ENCODE results near the gene AIRE.
"Not testable (repeated sequence)": the region's sequence is repeated elsewhere in the genome, so short reads cannot be mapped to it uniquely, and the experiment has no call there.

AIRE gene

DNA sequence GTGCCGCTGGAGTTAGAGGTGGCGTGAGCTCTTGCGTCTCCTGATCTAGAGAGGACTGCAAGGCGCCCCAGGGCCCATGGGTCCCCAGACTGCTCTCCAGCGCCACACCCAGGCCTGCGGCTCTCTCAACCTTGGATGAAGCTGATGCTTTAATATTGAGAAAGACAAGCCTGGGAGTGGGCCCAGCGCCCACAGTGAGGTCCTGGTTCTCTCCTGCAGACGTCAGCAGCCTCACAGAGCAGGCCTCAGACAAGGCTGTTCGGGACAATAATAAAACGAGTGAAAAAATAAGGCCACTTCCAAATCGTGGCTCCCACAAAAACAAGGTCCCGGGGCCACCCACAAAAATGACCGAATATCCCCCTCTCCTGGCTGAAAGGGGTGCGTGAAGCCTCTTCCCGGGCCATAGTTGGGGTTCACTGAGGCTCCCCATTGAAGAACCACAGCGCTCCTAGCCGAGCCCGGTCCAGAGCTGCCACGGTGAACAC is 18.0 kb upstream of the AIRE start:
- DNase-seq, result no peak

DNA sequence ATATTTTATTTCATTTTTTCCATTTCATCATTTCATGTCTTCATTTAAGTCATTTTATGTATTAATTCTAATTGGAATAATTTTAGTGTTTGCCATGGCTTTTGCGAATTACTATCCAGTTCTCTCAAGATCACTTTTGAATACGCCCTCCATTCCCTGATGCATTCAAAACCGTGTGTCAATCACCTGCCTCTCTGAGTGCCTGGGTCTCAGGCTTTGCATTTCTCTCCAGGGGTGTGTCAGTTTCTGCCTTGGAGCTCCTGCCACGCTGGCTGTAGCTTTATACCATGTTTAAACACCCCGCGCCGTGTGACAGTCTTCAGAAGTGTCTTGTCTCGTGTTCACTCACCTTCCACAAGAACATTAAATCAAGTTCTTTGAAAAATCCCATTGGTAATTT is 16.6 kb upstream of the AIRE start:
- no peak for DNase-seq

DNA sequence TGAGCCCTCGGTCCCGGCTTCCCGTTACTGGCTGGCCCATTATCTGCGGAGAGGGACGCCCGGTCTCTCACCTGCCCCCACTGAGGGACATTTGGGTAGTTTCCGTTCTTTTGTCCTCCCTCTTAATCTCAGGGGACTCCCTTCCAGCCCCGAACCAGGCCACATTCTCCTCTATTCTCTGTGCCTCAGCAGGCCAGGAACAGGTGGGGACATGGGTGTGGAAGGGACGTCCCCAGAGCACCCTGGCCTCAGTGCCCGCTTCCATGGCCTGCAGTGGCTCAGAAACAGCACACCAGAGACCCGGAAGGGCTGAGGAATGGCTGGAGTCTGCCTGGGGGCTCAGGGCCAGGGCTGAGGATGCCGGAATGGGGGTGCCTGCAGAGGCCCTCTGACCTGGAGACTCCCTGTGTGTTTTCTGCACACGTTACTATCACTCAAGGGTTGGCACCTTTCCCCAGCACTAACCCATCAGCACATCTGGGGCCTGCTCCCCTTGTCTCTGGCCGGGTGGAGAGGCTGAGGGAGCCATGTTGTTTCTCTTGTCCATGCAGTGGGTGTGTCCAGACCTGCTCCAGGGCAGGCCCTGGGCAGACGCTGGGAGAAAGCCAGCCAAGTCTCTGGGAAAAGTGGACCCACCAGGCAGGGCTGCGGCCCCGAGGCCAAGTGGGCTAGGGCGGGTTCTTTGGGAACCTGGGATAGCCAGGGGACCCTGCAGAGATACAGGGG is 14.0 kb upstream of the AIRE start:
- no peak for DNase-seq

DNA sequence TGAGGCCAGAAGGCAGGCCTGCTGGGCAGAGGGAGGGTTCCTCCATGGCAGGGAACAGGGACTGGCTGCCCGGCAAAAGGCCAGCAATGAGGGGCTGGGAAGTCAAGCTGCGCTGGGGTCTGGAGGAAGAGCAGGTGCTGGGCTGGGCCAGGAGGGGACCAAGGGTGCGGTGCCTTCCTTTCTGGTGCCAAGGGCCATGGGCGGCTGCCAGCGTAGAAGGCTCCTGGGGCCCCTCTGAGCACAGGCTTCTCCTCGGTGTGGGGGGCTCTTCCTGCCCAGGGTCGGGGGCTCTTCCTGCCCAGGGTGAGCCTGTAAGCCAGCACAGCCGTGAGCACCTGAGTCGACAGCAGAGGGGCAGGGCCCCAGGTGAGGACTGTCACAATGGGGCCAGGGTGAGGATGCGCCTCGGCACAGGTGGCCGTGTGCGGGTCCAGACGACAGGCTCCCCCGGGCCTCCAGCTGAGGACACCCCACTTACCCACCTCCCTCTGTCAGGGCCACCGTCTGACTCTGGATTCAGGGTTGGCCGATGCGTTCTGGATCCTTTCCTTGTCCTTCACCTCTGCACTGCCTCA is 13.3 kb upstream of the AIRE start:
- DNase-seq, result no peak

DNA sequence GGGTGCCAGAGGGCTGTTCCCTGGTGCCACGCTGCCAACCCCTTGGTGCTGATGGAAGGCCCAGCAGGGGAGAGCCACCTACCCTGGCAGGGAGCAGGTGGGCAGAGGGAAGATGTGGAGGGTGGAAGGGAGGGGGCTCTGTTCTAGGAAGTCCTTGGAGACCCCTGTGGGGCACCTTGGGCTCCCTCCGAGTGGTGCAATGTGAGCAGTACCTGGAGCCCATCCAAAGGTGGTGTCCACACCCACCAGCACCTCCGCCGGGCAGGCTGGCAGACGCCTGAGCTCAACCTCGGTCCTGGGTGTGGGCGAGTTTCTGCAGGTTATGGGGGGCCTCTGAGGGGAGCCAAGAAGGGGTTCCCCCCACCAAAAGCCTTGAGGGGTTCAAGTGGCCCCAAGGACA is 12.6 kb upstream of the AIRE start:
- no peak for DNase-seq

DNA sequence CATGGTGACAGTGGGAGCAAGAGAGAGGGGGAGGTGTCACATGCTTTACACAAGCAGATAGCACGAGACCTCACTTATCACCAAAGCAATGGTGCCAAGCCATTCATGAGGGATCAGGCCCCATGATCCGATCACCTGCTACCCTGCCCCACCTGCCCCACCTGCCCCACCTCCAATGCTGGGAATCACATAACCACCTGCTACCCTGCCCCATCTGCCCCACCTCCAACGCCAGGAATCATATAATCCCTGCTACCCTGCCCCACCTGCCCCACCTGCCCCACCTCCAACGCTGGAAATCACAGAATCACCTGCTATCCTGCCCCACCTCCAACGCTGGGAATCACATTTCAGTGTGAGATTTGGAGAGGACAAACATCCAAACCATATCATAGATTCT is 10.6 kb upstream of the AIRE start:
- DNase-seq, result no peak

DNA sequence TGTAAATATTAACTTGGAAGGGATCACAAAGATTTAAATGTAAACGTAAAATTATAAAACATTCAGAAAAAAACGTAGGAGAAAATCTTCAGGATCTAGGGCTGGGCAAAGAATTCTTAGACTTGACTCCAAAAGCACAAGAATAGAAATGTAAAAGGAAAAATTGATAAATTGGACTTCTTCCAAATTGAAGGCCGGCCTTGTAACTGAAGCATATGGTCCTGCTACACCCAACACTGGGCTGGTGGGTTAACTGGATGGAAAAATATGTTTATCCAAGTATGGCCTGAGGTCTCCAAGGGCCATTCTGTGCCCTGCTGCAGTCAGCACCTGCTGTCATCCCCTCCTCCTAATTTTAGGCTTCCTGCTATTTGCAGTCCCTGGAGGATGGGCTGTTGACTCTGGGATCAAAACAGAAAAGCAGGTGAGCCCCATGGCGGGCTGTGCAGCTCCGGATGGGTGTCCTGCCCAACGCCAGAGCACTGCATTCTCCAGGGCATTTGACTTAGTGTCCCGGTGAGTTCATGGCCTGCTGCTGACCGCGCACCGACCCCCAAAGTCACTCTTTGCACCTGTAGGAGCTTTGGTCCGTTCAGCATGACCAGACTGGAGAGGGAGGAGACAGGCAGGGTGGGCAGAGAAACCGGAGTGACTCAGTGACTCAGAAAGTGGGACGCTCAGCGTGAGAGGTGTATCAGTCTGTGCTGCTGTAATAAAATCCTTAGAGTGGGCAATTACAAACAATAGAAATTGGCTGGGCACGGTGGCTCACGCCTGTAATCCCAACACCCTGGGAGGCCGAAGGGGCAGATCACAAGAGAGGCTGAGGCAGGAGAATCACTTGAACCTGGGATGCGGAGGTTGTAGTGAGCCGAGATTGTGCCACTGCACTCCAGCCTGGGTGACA is 6.1 kb upstream of the AIRE start:
- DNase-seq, result peak; percentile 46

DNA sequence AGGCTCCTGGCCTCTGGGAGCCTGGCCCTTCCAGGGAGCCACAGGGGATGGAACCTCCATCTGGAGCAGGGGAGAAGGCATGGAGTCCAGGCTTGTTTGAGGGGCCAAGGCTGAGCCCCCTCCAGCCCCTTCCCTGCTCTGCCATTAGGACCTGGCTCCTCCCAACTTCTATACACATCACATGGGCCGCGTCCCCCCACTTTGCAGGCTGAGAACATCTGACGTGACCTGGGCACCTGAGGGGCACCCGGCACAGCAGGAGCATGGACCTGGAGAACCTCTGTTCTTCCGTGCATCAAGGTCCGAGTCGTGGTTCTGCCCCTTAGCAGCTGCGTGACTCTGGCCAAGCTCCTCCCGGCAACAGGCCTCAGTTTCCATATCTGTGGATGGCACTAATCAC is 3.9 kb upstream of the AIRE start:
- no peak for DNase-seq

DNA sequence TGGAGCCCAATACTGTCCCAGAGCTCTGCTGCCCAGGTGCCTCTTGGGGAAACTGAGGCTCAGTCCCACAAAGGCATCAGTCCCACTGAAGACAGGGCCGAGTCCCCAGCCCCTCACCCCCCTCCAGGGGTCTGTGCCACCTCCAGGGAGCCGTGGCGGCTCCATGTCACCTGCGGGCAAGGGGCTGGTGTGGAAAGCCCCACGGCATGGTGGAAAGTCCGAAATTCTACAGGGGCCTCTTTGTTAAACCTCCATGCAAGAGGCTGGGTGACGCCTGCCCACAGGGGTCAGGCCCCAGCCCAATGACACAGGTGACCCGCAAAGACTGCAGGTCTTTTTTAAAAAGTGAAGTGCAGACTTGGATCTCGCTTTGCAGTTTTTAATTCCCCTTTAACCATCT is 3.3 kb upstream of the AIRE start:
- DNase-seq, result no peak

DNA sequence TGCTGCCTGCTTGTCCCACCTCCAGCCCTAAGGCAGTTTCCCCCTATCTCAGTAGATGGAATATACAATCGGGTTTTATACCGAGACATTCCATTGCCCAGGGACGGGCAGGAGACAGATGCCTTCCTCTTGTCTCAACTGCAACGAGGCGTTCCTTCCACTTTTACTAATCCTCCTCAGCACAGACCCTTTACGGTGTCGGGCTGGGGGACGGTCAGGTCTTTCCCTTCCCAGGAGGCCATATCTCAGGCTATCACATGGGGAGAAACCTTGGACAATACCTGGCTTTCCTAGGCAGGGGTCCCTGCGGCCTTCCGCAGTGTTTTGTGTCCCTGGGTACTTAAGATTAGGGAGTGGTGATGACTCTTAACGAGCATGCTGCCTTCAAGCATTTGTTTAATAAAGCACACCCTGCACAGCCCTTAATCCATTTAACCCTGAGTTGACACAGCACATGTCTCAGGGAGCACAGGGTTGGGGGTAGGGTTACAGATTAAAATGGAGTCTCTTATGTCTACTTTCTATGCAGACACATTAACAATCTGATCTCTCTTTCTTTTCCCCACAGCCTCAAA is 2.4 kb upstream of the AIRE start:
- not testable (repeated sequence) for DNase-seq

DNA sequence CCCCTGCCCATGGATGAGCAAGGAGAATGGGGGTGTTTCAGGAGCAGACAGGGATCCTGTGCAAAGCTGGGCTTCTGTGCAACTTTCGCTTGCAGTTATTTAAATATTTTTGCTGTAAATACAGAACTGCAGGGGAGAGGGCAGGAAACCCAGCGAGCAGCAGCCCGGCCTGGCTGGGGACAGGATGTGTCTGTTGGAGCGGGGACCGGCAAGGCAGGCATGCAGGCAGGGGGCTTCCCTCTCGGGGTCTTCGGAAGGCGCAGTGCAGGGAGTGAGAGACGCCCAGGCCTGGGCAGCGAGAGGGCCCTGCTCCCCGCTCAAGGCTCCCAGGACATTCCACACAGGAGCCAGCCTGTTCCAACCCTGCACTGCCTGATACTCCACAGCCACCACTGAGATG is 1.7 kb upstream of the AIRE start:
- DNase-seq, result no peak

DNA sequence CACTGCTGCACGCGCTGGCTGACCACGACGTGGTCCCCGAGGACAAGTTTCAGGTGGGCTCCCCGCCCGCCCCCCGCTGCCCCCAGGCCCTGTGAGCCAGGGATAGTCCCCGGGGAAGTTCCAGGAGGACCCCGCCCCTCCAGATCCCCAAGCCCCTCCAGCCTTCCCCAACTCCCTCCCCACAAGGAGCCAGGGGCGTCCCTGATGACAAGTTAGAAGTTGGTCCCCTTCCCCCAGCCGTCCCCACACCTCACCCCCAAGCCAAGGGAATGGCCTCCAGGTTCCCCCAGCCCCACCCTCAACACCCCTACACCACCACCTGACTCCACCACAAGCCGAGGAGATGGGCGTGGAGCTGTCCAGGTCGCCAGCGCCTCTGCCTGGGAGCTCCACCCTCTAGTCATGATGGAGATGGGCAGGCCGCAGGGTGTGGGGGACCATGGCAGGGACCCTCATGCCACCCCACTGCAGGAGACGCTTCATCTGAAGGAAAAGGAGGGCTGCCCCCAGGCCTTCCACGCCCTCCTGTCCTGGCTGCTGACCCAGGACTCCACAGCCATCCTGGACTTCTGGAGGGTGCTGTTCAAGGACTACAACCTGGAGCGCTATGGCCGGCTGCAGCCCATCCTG is 525 bp downstream of the AIRE start:
- DNase-seq, result no peak

DNA sequence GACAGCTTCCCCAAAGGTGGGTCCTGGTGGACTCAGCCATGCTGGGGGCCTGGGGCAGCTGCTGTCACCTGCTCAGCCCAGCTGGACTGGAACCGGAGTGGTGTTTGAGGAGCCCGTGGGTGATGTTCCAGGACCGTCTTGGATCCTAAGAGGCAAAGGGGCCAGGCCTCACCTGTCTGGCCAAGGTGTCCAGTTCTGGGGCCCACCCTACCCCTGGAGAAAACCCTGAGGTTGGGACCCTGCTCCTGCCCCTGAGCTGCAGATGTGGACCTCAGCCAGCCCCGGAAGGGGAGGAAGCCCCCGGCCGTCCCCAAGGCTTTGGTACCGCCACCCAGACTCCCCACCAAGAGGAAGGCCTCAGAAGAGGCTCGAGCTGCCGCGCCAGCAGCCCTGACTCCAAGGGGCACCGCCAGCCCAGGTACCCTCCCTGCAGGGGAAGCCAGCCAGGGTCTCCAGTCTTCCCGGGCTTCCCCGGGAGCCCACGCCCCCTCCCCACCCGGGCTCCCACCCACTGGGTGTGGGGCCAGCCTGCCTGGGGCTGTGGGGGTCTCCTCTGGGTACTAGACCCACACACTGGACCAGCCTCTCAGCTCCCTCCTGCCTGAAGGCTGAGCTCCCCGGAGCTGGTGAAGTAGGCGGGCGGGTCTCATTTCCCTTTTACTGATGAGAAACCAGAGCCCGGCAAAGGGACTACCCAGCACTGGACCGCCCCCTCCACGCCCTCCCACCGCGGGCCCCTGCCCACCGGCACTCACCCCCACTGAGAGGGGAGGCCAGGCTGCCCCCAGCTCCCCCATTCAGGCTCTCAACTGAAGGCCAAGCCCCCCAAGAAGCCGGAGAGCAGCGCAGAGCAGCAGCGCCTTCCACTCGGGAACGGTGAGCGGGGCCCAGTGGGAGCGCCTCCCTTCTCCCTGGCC is 1.3 kb downstream of the AIRE start:
- no peak for DNase-seq

DNA sequence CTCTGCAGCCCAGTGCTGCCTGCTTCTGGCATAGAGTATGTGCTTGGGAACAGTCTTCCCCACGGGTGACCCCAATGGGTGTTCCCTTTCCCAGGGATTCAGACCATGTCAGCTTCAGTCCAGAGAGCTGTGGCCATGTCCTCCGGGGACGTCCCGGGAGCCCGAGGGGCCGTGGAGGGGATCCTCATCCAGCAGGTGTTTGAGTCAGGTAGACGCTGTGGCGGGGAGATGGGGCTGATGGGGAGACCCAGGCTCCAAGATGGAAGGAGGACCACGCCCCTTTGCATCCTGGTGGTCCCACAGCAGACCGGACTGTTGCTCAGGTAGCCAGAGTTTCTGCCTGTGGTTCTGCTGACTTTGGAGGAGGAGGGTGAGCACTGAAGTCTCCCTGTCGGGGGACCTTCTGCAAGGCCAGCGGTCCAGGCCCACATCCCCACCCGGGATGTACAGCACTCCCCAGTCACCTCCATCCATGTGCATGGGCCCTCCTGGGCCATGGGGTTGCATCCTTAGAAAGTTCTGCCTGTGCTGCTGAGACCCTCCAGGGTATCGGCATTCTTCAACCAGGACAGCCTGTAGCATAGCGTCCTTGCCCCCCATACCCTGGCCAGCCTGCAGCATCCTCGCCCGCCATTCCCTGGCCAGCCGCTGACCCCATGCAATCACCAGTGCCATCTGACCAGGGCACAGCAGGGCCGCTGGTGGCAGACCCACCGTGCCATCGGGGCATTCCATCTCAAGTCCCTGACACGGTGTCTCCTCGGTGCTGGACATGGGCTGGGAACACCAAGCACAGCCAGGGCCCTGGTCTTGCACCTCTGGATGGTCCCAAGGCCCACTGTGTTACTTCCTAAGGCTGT is 2.8 kb downstream of the AIRE start:
- no peak for DNase-seq

DNA sequence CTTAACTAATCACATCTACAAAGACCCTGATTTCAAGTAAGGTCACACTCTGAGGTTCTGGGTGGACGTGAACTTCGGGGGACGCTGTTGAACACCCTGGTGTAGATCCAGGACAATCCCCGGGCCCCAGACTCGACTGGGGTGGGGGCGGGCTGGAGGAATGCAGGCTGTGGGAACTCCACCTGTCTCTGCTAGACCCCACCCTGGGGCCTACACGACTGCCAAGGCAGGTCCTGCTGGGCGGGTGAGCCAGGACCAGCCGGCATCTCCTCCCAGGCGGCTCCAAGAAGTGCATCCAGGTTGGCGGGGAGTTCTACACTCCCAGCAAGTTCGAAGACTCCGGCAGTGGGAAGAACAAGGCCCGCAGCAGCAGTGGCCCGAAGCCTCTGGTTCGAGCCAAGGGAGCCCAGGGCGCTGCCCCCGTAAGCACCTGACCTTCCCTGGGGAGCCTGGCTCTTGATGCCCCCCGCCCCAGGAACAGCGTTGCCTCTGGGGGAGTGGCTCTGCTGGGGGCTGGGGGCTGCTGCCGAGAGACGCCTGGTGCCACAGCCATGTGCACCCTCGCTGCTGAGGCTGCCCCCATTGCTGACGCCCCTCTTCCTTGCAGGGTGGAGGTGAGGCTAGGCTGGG is 3.8 kb downstream of the AIRE start:
- DNase-seq, result no peak

DNA sequence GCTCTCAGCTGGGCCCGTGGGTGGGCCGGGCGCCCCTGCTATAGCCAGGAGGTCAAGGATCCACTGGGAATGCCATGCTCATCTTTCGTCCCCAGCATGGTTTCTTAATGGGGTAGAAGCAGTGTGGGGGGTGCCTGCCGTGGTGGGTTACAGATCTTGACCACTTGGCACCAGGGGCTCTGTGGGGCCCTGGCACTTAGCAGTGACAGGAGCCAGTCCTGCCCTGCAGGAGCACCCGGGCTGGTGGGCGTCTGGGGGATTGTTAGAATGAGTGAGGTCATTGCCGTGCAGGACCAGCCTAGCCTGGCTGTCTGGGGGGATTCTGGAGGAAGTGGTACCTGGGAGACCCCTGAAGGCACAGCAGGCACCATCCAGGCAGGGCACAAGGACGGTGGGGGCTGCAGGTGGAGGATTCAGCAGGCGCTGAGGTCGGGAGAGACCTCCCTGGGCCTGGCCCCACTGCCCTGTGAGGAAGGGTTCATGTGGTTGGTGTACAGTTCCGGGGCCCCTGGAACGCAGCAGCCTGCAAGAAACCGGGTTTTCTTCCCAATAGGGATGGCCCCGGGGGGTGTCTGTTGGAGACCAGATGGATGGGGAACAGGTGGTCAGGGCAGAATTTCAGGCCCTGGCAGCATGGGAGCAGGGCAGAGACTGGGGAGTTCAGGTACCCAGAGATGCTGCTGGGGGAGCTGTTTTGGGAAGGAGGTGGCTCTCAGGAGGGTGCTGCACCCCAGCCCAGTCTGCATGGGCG is 4.8 kb downstream of the AIRE start:
- no peak for DNase-seq

DNA sequence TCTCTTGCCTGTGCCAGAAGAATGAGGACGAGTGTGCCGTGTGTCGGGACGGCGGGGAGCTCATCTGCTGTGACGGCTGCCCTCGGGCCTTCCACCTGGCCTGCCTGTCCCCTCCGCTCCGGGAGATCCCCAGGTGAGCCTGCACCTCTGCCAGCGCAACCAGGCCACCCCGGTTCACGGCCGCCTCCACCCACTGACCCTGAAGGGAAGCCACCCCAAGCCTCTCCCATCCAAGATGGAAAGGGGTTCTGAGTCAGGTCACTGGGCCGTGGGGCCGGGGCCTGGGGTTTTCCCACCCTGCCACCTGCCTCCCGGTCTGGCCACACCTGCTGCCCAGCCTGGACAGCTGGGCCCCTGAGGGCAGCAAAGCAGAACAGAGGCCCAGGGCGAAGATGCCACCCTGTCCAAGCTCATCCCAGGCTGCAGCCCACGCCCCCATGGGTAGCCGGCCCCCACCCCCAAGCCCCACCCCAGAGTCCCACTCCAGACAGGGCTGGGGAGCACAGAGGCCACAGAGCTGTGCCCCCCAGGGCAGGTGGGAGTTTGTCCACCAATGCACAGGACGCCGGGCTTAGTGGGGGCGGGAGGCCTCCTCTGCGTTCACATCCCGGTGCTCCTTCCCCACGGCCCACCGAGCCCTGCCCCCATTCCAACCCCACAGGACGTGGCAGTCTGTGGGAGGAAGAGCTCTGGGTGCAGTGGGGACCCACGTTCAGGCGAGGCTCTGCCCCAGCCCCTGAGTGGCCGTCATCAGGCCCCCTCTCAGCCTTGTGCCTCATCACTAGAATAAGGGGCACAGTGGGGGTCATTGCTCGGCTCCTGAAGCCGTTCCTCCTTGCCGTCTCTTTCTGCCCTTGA is 5.6 kb downstream of the AIRE start:
- no peak for DNase-seq

DNA sequence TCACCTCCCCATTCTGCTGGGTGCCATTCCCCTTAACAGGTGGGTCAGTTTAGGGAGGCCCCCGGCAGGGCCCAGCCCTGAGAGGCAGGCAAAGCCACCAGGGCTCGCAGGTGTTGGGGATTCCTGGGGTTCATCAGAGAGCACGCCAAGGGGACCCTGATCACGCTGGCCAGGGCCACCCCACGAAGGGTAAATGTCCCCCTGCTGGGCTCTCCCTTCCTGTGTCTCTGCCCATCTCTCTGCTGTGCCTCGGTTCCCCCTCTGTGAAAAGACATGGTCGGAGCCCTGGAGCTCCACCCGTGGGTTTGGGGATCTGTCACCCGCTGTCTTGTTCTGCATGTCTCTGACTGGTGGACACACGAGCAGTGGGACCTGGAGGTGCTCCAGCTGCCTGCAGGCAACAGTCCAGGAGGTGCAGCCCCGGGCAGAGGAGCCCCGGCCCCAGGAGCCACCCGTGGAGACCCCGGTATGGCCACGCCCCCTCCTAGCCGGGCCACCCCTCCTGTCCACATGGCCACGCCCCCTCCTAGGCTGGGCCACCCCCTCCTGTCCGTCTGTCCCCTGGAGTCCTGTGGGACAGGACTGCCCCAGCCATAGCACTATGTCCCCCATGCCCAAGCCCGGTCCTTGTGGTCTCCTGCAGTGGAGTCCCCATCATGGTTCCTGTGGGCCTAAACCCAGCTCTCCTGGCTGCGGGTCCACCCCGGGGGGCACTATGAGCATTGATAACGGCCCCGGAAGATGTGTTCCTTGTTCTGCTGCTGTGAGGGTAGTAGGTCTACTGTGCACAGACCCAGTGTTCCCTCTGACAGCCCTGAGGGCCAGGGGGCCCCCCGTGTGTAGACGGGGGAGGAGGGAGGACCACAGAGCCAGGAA is 6.5 kb downstream of the AIRE start:
- DNase-seq, result no peak
